Measurements from ENCODE around the gene CCL4.

The CCL4 gene

DNA sequence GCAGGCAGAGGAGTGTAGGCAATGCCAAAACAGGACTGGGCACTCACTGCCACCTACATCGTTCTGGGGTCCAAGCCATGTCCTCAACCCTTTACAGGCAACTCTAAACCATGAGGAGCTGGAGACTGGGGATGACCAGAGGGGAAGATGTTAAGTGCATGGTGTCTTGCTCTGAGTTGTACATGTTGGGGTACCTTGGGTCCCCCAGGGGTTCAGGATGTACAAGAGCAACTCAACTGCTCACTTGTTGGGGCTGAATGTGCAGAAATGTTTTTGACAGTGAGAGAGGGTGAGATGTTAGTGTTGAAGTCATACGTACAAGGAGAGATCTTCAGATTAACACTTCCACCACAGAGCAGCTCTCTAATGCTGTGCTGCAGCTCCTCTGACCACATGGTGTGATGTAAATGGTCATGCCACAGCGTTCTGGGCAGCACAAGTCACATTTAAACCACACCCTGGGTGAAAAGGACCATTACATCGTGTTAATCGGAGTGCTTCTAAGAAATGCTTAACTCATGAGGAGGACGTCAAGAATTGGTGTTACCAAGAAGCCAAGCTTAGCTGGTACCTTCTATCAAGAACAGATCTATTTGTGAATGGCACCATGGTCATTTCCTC lies 37.2 kb upstream of the CCL4 start:
- Histone ChIP-seq H4K20me1 (ENCODE audit: insufficient read depth, low read length, poor library complexity, severe bottlenecking) (no peaks in the 10 kb centered on the region), H3K4me3 (ENCODE audit: low read length, poor library complexity, severe bottlenecking) (no peak overlapping the region), H3K9ac (ENCODE audit: low read depth, low read length, poor library complexity, severe bottlenecking) (no peak overlapping the region), H3F3A (ENCODE audit: low read depth) (no peaks in the 10 kb centered on the region), H3K4me2 (ENCODE audit: low read depth, low read length, poor library complexity, severe bottlenecking) (no peak overlapping the region), H3K36me3 (ENCODE audit: insufficient read depth, low read length) (no peaks in the 10 kb centered on the region), H3K4me1 (ENCODE audit: insufficient read depth, low read length, poor library complexity, severe bottlenecking) (no peaks in the 10 kb centered on the region), H3K9me2 (replicated peaks; ENCODE audit: low read depth, low read length) (no peaks in the 10 kb centered on the region), H3K9me3 (ENCODE audit: insufficient read depth, low read depth, low read length) (no peaks in the 10 kb centered on the region), H3K79me2 (ENCODE audit: insufficient read depth, low read length) (no peaks in the 10 kb centered on the region), H3K27me3 (ENCODE audit: insufficient read depth, low read length, poor library complexity, severe bottlenecking) (no peaks in the 10 kb centered on the region), H2AFZ (ENCODE audit: low read length) (no peak overlapping the region)
- TF ChIP-seq, protein P1, sequence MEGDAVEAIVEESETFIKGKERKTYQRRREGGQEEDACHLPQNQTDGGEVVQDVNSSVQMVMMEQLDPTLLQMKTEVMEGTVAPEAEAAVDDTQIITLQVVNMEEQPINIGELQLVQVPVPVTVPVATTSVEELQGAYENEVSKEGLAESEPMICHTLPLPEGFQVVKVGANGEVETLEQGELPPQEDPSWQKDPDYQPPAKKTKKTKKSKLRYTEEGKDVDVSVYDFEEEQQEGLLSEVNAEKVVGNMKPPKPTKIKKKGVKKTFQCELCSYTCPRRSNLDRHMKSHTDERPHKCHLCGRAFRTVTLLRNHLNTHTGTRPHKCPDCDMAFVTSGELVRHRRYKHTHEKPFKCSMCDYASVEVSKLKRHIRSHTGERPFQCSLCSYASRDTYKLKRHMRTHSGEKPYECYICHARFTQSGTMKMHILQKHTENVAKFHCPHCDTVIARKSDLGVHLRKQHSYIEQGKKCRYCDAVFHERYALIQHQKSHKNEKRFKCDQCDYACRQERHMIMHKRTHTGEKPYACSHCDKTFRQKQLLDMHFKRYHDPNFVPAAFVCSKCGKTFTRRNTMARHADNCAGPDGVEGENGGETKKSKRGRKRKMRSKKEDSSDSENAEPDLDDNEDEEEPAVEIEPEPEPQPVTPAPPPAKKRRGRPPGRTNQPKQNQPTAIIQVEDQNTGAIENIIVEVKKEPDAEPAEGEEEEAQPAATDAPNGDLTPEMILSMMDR (conservative IDR thresholded peaks at IDR 0.05; ENCODE audit: low read length), result no peak
- no peak for TF ChIP-seq EZH2phosphoT487 (IDR thresholded peaks at IDR 0.05; ENCODE audit: borderline replicate concordance)

DNA sequence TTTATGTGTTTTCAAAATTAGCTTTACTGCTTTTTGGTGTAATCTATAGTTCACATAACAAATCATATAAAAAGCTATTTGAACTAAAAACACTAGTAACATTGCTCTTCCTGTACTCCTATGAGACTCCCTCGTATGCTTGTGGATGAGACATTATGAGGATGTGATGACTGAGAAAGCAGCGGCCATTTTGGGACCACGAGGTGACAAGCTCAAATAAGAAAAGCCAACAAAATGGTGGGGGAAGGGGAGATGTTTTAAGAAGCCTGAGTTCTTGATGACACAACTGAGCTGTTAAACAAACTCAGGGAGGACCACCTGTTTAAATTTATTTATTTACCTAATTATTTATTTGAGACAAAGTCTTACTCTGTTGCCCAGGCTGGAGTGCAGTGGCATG lies 35.1 kb upstream of the CCL4 start:
- no peaks in the 10 kb centered on the region for H3F3A ChIP-seq (ENCODE audit: low read depth)
- no peaks in the 10 kb centered on the region for H3K4me1 ChIP-seq (ENCODE audit: insufficient read depth, low read length, poor library complexity, severe bottlenecking)
- H3K4me3 ChIP-seq (ENCODE audit: low read length, poor library complexity, severe bottlenecking), result no peak overlapping the region
- no peaks in the 10 kb centered on the region for H3K9me3 ChIP-seq (ENCODE audit: insufficient read depth, low read depth, low read length)
- H3K36me3 ChIP-seq (ENCODE audit: insufficient read depth, low read length), result no peaks in the 10 kb centered on the region
- H2AFZ ChIP-seq (ENCODE audit: low read length), result no peak overlapping the region
- no peak overlapping the region for H3K9ac ChIP-seq (ENCODE audit: low read depth, low read length, poor library complexity, severe bottlenecking)
- no peak for TF ChIP-seq EZH2phosphoT487 (IDR thresholded peaks at IDR 0.05; ENCODE audit: borderline replicate concordance)
- TF ChIP-seq, protein P1 (conservative IDR thresholded peaks at IDR 0.05; ENCODE audit: low read length), result no peak
- H4K20me1 ChIP-seq (ENCODE audit: insufficient read depth, low read length, poor library complexity, severe bottlenecking), result no peaks in the 10 kb centered on the region
- no peaks in the 10 kb centered on the region for H3K9me2 ChIP-seq (replicated peaks; ENCODE audit: low read depth, low read length)
- H3K4me2 ChIP-seq (ENCODE audit: low read depth, low read length, poor library complexity, severe bottlenecking), result no peak overlapping the region
- no peaks in the 10 kb centered on the region for H3K79me2 ChIP-seq (ENCODE audit: insufficient read depth, low read length)
- H3K27me3 ChIP-seq (ENCODE audit: insufficient read depth, low read length, poor library complexity, severe bottlenecking), result no peaks in the 10 kb centered on the region

DNA sequence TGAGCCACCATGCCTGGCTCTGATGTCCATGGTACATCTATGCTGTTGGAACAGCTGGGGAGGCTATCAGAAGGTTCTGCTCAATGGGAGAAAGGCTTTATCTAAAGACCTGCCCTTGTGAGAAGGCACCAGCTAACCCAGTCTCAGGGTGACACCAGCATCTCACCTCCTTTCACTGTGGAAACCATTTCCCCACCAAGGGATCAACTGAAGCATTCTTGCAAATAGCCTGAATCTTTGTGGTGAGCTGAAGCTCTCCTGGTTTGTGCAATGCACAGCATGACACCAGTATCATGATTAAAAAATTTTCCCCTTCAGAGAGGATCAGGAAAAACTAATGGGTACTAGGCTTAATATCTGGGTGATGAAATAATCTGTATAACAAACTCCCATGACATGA lies 34.5 kb upstream of the CCL4 start:
- no peaks in the 10 kb centered on the region for H3K9me3 ChIP-seq (ENCODE audit: insufficient read depth, low read depth, low read length)
- no peak overlapping the region for H3K4me2 ChIP-seq (ENCODE audit: low read depth, low read length, poor library complexity, severe bottlenecking)
- no peaks in the 10 kb centered on the region for H3K36me3 ChIP-seq (ENCODE audit: insufficient read depth, low read length)
- no peaks in the 10 kb centered on the region for H3K27me3 ChIP-seq (ENCODE audit: insufficient read depth, low read length, poor library complexity, severe bottlenecking)
- H3K9me2 ChIP-seq (replicated peaks; ENCODE audit: low read depth, low read length), result no peaks in the 10 kb centered on the region
- no peaks in the 10 kb centered on the region for H3K79me2 ChIP-seq (ENCODE audit: insufficient read depth, low read length)
- no peak overlapping the region for H3K4me3 ChIP-seq (ENCODE audit: low read length, poor library complexity, severe bottlenecking)
- H3K9ac ChIP-seq (ENCODE audit: low read depth, low read length, poor library complexity, severe bottlenecking), result no peak overlapping the region
- H3K4me1 ChIP-seq (ENCODE audit: insufficient read depth, low read length, poor library complexity, severe bottlenecking), result no peaks in the 10 kb centered on the region
- no peaks in the 10 kb centered on the region for H4K20me1 ChIP-seq (ENCODE audit: insufficient read depth, low read length, poor library complexity, severe bottlenecking)
- no peak overlapping the region for H2AFZ ChIP-seq (ENCODE audit: low read length)
- TF ChIP-seq, protein P1 (conservative IDR thresholded peaks at IDR 0.05; ENCODE audit: low read length), result no peak
- TF ChIP-seq EZH2phosphoT487 (IDR thresholded peaks at IDR 0.05; ENCODE audit: borderline replicate concordance), result no peak
- H3F3A ChIP-seq (ENCODE audit: low read depth), result no peaks in the 10 kb centered on the region
